Testis (tissue), 2 donors: ENCODE measurements around the gene MAPKAPK3.

Source experiments
- POLR2A ChIP-seq: fragments of 450-650 bp; IDR thresholded peaks from one replicate; pipeline ENCODE4 v1.6.1; 2017; ENCODE audit warnings: antibody characterized with exemption, mild to moderate bottlenecking, moderate library complexity
- TF ChIP-seq, protein P1 (sequence below), 3 experiments: fragments of 450-650 bp in 2 of 3; fragments of 200-600 bp in 1 of 3; sonication (generic) in 1 of 3; IDR thresholded peaks; one replicate each; pipeline ENCODE4 v1.5.1; 2016 to 2019; ENCODE audit warnings: antibody characterized with exemption in 3 of 3, mild to moderate bottlenecking in 2 of 3, moderate library complexity in 1 of 3

DNA sequence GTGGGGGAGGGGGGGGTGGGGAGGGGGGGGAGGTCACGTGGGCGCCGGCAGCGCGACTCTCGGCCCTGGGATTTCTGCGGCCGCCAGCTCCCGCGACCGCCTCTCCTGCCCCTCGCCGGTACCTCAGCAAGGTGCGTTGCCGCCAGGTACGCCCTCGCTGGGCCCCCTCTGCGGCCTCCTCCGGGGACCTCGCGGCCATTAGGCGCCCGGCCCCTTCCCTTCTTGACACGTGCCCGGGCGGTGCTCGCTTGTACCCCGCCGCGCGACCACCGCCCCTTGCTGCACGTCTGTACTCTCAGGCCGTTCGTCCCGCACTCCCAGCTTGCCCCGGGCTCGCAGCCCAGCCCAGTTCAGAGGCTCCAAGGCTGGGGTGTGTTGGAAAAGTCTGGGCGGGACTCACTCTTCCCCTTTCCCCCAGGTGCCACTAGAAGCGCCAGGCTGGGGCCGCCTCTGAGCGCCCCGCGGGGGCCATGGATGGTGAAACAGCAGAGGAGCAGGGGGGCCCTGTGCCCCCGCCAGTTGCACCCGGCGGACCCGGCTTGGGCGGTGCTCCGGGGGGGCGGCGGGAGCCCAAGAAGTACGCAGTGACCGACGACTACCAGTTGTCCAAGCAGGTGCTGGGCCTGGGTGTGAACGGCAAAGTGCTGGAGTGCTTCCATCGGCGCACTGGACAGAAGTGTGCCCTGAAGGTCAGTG lies at the start of gene MAPKAPK3:
- TF ChIP-seq, protein P1, sequence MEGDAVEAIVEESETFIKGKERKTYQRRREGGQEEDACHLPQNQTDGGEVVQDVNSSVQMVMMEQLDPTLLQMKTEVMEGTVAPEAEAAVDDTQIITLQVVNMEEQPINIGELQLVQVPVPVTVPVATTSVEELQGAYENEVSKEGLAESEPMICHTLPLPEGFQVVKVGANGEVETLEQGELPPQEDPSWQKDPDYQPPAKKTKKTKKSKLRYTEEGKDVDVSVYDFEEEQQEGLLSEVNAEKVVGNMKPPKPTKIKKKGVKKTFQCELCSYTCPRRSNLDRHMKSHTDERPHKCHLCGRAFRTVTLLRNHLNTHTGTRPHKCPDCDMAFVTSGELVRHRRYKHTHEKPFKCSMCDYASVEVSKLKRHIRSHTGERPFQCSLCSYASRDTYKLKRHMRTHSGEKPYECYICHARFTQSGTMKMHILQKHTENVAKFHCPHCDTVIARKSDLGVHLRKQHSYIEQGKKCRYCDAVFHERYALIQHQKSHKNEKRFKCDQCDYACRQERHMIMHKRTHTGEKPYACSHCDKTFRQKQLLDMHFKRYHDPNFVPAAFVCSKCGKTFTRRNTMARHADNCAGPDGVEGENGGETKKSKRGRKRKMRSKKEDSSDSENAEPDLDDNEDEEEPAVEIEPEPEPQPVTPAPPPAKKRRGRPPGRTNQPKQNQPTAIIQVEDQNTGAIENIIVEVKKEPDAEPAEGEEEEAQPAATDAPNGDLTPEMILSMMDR (IDR thresholded peaks at IDR 0.05): no peak
- TF ChIP-seq POLR2A: no peak
